Activated CD8-positive, alpha-beta memory T cell treated with anti-CD3 and anti-CD28 coated beads for 1 hour (primary cell): ENCODE results near the gene SCFD1.
"Not testable (repeated sequence)": the region's sequence is repeated elsewhere in the genome, so short reads cannot be mapped to it uniquely, and the experiment has no call there.

Experiments
- DNase-seq, 2 donors: peaks; one replicate each; pipeline ENCODE4 v3.0.0-alpha.2; 2020; ENCODE audit warnings: low read depth in 1 of 2; ENCODE audit errors: extremely low read depth in 1 of 2

The SCFD1 gene

GRCh38 chr14:30658645-30659044, 36.5 kb downstream of the SCFD1 start:
- no peak for DNase-seq

DNA sequence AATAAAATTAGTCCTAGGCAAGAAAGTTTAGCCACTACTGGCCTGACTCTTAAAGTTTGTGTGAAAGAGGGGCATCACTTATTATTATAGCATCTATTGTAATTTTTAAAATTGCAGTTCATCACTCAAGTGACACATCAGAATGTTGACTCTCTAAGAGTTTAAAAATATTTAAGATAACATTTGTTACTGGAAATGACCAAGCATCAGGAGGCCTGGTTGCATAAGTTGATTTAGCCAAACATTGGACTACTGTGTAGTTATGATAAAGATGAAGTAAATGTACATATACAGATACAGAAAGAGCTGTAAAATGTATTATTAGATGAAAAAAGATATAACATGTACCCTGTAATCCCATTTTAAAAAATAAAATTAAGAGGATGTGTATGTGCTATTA, 47.5 kb downstream of the SCFD1 start:
- DNase-seq = no peak

DNA sequence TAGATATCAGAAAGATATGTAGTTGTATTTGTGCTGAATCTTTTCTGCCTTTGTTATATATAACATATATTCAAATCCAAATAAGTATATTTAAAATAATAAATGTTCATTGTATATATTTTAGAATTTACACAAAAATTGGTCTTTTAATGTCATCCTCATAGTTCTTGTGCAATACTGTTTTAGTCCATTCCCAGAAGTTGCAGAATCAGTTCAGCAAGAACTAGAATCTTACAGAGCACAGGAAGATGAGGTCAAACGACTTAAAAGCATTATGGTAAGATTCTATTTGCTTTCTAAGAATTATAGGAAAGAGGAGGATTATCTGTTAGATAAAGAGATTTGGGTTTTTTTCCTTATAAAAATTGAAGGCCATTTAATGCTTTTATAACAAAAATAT, 51.0 kb downstream of the SCFD1 start:
- no peak for DNase-seq

DNA sequence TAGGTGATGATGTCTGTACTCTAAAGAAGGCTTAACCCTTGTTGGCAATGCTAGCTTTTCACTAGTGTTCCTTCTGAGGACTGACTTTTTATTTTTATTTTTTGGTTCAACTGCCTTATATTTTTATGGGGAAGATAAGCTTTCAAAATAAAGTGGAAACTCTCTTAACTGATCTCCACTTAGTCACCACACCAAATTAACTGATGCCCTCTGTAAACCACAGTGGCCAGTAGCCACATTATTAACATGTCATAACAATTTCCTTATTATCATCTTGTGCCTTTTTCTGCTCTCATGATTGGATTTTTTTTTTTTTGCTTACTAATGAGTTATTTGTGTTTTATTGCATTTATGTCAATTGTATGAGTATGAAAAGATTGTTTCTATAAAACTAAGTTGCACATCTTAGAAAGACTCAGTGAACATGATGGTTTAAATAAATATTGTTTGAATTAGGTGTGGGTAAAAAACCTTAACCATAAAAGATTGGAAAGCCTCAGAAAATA, 56.9 kb downstream of the SCFD1 start:
- no peak for DNase-seq

GRCh38 chr14:30680036-30680435, 57.9 kb downstream of the SCFD1 start:
- no peak for DNase-seq

GRCh38 chr14:30680776-30681175, 58.7 kb downstream of the SCFD1 start:
- DNase-seq = not testable (repeated sequence)

DNA sequence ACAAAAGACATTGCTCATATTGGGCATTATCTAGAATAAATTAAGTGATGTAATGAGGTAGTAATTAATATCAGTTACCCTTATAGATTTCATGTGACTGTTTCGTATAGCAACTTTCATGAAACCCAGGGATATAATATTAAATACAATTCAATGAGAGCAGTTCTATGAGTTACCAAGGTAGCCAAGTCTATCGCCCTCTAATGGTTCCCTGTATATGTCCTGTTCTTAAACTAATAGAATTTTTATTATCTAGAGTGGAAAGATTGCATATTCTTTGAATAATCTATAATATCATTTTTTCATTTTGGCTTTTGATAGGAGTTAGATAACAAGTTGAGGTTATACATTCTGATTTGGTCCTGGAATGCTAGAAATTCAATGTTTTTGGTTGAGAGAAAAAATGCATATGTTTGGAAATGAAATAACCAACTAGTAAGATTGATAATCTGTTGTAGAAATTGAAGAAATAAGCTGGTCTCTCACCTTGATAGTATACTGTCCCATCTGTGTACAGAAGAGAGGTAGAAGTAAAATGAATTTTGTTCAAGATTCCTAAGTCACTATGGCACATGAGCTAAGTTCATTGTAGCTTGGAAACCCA, 59.7 kb downstream of the SCFD1 start:
- no peak for DNase-seq

GRCh38 chr14:30690487-30691355, 68.6 kb downstream of the SCFD1 start:
- not testable (repeated sequence) for DNase-seq

- no peak for DNase-seq
Observed at GRCh38 chr14:30691751-30692398, 69.8 kb downstream of the SCFD1 start.

GRCh38 chr14:30692669-30693068, 70.5 kb downstream of the SCFD1 start:
- DNase-seq = no peak

GRCh38 chr14:30698463-30698862, 76.3 kb downstream of the SCFD1 start:
- no peak for DNase-seq

- no peak for DNase-seq
Observed at GRCh38 chr14:30706704-30707103, 84.6 kb downstream of the SCFD1 start.

GRCh38 chr14:30708157-30708556, 86.0 kb downstream of the SCFD1 start:
- DNase-seq = no peak

DNA sequence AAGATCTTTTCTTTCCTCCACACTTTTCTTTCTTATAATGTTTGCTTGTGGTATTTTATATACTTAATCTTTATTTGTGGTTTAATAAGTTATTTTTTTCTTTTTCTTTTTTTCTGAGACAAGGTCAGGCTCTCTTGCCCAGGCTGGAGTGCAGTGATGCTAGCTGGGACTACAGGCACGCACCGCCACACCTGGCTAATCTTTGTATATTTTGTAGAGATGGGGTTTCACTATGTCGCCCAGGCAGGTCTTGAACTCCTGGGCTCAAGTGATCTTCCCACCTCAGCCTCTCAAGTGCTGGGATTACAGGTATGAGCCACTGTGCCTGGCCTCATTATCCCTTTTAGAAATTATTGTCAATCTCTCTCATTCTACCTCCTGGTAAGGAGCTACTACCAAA, 87.1 kb downstream of the SCFD1 start:
- DNase-seq = no peak

DNA sequence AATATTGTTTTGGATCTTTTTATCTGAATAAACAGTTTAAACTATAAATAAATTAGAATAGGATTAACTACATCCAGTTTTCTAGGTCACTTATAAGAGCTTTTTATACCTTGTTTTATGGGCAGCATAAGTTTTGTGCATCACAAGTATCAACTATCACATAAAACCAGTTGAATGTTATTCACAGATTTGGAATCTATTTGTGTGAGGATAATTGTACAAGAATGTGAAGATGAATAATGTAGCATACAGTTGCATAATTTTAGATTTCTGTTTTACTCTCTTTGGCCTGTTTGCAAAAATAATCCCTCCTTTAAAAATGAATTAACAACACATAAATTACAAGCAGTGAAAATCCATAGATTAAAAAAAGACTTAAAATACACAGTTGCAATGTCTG, 88.8 kb downstream of the SCFD1 start:
- no peak for DNase-seq

DNA sequence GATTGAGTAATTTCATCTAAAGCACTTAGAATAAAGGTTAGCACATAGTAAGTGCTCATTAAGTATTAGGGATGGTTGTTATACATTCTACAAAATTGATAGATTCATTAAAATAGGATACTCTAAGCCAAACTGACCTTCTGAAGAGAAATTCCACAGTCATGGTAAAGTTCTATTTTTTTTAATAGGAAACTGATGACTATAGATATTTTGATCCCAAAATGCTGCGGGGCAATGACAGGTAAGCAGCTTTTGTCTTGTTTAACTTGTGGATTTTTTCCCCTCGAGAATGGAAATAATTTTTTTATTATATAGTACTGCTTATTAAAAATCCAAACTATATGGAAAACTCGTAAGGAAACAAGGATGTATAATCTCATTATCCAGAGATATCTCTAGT, 97.0 kb downstream of the SCFD1 start:
- DNase-seq = no peak

- DNase-seq = no peak
Observed at GRCh38 chr14:30725763-30726162, 103.6 kb downstream of the SCFD1 start.

- DNase-seq = no peak
Observed at GRCh38 chr14:30728471-30728870, 106.4 kb downstream of the SCFD1 start.

GRCh38 chr14:30737916-30738315, 115.8 kb downstream of the SCFD1 start:
- DNase-seq = no peak

- DNase-seq = no peak
Observed at GRCh38 chr14:30738978-30739377, 116.9 kb downstream of the SCFD1 start.

- DNase-seq = no peak
Observed at GRCh38 chr14:30748343-30748742, 126.2 kb downstream of the SCFD1 start.
